Hepatocyte (in vitro differentiated cells): ENCODE measurements around the gene SNAI3.

Experiments used
- CTCF ChIP-seq: fragments of 200-600 bp; sonication (generic); IDR thresholded peaks from 2 replicates; pipeline ENCODE4 v1.5.1; 2016; ENCODE audit warnings: antibody characterized with exemption, mild to moderate bottlenecking; ENCODE audit not compliant: poor library complexity
- EZH2 ChIP-seq: fragments of 200-600 bp; sonication (generic); IDR thresholded peaks from 2 replicates; pipeline ENCODE4 v1.6.1; 2016; ENCODE audit warnings: antibody characterized with exemption, mild to moderate bottlenecking, borderline replicate concordance

- TF ChIP-seq CTCF (no peak), EZH2 (no peak)
These were observed 53.7 kb downstream of the SNAI3 start for GRCh38 chr16:88632587-88632930.
